ENCODE results near the gene ARHGAP25.
A peak's percentile ranks its signal among the peaks of the same experiment; 100 is the strongest.

ARHGAP25 gene

GRCh38 chr2:68719912-68720311 is 14.7 kb upstream of the ARHGAP25 start:
- no peak for DNase-seq

- no peak for DNase-seq
These were observed 13.9 kb upstream of the ARHGAP25 start for GRCh38 chr2:68720665-68721064.

- no peak for DNase-seq
These were observed 13.0 kb upstream of the ARHGAP25 start for GRCh38 chr2:68721482-68722101.

DNA sequence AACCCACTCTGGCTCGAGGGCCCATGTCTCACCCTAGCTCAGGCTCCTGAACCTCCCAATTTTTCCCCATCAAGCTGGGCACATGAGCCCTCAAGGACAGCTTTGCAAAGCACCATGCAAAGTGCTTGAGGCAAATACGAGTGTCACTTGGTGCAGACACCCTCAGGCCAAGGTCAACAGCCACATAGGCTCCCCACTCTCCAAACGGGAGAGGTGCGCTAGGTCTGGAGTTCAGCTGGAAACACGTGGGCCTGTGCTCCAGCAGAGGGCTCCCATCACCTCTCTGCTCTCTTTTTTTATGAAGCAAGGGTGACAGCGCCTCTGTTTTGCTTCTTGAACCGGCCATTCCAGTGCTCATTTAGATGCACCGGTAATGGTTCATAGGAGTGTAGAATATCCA is 11.9 kb upstream of the ARHGAP25 start:
- DNase-seq, result no peak

GRCh38 chr2:68723181-68723580 is 11.4 kb upstream of the ARHGAP25 start:
- no peak for DNase-seq

DNA sequence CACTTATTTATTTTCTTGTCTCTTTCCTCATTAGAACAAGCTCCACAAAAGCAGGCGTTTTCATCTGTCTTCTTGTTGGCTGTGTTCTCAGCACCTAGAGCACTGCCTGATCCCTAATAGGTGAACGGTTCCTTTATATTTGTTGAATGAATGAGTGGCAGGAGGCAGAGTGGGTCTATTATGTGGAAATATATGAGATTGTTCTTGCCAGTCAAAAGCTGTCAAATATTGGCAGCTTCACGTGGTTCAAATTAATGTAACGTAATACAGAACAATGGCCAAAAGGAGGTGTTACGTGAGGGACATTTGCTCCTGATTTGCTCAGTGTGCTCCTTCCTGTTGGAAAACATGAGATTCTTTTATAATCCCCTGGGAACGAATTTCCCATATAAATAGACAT is 8.5 kb upstream of the ARHGAP25 start:
- no peak for DNase-seq

DNA sequence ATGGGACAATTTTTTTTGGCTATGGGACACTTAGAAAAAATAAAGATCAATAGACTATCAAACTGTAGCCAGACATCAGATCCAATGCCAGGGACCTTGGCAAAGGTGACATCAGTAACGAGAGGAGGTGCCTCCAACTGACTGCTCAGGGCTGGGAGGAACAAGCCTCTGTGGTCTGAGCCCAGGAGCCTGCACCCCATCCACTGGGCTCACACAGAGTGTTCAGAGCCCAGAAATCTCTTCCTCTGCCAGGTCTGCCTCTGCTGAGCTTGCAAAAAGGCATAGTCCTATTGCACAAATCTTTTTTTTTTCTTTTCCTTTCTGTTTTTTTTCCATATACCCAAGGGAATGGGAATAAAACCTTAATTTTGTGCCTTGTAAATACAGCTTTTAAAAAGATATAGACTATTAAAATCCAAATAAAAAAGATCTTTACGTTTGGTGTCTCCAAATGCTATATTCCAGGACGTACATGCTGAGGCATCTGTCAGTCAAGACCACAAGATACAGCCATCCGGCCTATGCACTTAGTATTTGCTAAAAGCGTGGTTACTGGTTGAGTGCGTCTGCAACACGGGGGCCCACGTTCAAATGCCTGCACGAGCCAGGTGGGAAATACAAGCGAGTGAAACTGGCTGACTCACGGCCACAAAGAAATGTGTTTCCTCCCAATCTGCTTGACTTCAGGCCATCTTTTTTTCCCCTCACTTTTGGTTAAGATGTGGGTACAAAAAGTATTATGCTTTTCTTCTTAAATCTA is 7.8 kb upstream of the ARHGAP25 start:
- DNase-seq, result peak; percentile 76

GRCh38 chr2:68727683-68728375 is 6.8 kb upstream of the ARHGAP25 start:
- DNase-seq, result no peak

GRCh38 chr2:68730828-68731227 is 3.8 kb upstream of the ARHGAP25 start:
- DNase-seq, result no peak

DNA sequence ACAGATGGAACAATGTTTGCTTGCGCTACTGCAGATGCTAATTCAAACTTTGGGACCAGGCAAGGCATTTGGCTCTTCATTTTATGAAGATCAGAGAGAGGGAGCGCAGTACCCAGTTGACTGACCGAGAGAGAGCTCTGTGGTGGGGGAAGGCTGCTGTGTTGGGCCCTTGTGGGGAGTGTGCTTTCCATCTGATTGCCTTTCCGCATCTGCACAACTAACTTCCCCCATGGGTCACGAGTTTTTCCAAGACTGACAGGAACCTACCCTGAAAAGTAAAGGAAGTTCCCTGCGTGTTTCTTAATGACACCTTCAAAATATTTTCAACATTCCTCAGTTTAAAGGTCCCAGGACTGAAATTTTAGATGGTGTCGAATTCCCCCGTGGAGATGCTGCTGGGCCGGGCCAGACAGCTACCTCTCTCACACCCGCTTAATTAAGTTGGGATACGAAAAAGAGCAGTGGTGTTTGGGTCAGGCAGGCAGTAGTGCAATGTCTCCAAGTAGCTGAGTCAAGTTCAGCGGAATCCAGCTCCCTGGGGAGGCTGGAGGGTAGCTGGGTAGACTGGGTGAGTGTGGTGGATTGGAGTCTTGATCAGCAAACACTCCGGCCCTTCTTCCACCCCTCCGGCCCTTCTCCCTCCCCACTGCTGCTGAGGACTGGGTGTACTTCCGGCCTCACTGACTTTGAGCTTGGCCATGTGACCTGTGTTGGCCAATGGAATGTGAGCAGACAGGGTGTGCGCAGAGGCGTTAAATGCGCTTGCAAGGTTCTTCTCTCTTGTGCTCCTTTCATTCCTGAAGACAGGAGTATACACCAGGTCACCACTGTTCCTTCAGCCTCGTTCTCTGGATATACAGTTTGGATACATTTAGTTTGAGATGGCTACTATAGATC is 2.3 kb upstream of the ARHGAP25 start:
- no peak for DNase-seq

- DNase-seq, result no peak
These were observed 1.2 kb upstream of the ARHGAP25 start for GRCh38 chr2:68733365-68733764.

DNA sequence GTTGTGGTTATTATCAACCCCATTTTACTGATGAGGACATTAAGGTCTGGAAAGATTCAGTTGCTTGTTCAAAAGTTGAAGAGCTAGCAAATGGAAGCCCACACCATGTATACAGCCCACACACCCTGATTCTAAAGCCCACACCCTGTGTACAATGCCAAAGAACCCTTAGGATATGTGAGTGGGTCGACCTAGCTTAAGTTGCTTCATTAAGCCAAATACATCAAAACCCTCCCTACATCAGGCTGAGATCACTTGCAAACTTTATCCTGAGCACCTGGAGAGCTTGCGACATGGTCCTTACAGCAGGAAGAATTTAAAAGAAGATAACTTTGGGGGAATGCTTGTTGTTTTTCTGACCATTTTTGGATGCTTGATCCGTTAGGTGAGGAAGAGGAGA is 435 bp upstream of the ARHGAP25 start:
- no peak for DNase-seq

DNA sequence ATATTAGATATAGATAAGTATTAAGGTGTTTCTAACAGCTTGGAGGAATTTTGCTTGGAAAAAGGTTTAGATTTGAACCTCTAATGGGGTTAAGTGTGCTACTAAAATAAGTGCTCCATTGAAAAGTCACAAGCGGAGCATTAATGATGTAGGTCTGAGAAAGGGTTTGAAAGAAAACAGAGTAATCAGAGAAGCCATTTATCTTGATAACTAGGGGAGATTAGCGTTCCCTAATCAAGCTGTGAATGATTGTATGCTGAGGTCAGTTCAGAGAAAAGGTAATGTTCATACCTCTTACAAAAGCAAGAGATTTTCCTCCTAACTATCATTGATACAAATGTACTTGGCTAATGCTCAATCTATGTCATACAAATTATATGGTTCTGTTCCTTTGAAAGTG is 1.5 kb downstream of the ARHGAP25 start:
- no peak for DNase-seq

GRCh38 chr2:68737711-68738110 is 3.1 kb downstream of the ARHGAP25 start:
- DNase-seq, result no peak

DNA sequence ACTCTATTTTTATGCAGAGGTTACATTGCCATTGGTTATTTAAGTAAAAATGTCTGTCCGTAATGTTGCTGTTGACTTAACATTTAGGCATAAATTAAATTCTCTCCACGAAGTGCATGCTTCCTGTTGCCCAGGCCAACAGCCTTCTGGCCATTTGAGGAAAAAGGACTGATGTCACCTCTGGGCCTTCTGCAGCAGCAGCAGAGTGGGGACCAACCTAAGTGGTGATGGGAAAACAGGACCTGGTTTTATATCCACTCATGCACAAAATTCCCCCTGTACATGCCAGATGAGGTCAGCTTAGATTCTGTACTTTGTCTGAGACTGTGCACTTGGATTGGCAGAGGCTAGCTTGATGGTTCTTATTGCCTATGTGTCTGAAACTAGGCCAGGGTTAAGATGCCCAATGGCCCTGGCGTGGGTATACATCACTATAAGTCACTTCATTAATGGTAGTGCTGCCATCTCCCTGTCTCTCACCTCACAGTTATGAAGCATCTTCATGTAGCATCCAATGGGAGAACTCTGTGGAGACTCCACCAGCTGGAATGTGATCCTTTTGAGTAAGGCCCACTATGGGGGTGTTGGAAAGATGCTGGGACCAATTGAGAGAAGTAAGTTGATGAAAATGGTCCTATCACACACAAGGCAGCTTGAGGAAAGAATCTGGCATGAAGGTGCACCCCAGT is 4.4 kb downstream of the ARHGAP25 start:
- no peak for DNase-seq

- DNase-seq, result no peak
These were observed 5.2 kb downstream of the ARHGAP25 start for GRCh38 chr2:68739595-68740399.

DNA sequence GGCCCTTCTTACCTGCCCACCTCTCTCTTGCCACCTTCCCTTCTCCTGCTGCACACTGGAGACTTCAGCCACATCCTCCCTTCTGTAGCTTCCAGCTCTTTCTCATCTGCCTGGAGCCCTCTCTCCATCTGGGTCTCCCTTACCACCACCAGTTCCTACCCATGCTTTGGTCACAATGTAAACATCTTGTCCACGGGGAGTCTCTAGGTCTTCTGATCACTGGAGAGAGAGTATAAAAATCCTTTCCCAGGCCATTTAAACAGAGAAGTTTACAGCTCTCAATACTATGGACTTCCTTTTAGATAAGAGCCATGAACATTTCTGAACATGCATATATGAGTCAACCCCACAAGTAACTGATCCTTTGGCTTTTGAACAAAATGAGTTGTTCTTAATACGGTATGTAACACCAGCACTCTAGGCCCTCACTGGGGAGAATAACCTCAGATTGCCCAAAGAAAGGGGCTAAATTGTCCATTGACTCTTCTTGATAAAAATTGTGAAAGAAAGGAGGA is 5.8 kb downstream of the ARHGAP25 start:
- no peak for DNase-seq

- no peak for DNase-seq
These were observed 6.6 kb downstream of the ARHGAP25 start for GRCh38 chr2:68741238-68741637.

DNA sequence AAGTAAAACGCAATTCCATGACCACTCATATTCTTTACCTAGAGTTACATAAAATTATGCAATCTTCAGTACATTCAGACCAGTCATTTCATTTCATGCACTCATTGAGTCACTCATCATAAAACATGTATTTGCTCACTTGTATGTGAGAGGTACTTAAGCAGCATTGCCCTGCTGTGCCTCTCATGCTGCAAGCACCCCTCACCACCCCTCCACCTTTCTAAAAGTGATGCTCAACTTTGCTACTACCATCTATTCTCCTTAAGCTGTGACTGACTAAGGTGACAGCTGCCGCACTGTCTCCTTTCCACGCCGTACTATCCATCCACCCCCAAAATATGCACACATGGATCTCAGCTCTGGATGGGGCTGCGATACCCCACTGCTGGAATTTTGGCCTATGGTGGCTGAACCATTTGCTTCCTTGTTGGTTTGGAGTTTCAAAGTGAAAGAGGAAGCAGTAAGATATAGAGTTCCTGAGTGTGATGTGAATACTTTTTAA is 7.2 kb downstream of the ARHGAP25 start:
- DNase-seq, result no peak

DNA sequence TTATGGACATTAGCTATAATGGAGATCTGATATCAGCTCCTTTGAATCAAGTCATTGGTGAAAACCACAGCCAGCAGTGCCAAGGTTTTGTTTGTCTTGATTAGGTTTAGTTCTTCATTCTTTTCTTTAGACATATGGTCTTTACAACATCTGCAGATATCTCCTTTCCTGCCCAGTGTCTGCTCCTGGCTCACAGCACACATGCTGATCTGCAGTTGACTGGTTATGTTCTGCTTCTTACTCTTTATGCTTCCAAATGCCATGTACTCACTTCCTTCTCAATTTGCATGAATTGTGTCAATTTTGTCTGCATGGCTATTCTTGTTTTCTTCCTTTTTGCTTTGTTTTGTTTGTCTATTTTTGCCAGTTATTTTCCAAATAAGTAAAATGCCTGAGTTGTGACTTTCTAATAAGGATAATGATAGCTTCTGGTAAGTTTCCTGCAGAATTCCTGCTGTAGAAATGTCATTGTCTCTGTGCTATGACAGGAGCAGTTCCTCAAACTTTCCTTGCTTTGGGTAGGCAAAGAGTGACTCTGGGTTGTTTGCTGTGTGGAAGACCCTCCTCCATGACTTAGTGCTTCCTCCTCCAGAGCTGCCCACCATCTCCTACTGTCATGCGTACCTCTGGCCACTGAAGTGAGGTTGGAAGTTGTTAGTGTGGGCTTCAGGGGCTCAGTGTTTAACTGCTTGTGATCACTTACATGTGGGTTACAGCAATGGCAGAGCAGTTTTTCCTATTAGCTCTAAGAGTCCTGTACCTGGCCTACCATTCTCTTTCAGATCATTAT is 8.2 kb downstream of the ARHGAP25 start:
- no peak for DNase-seq
